HEK293 (cell line): ENCODE measurements around the gene THSD4.

Source experiments
- CTCF ChIA-PET: fragments of 350-600 bp; formaldehyde crosslinking; extraction: SDS; loops from one replicate; lab custom pipeline; 2021; ENCODE audit warnings: antibody characterized with exemption; lab: Yijun Ruan, JAX
- POLR2A ChIA-PET: fragments of 300-600 bp; formaldehyde crosslinking; extraction: SDS; loops from one replicate; lab custom pipeline; 2020; ENCODE audit warnings: antibody characterized with exemption, inconsistent platforms; lab: Yijun Ruan, JAX
- H3K27ac ChIP-seq: fragments of 200-500 bp; sonication (Bioruptor generic); 2 replicates; pipeline ENCODE4 v1.5.1; 2014; ENCODE audit warnings: low read depth, low read length, control low read depth, inconsistent platforms; ENCODE audit errors: extremely low read depth
- H3K36me3 ChIP-seq, 2 experiments: fragments of 200-500 bp in 1 of 2; sonication (Bioruptor generic) in 1 of 2; 1 replicate in 1 of 2; 2 replicates in 1 of 2; pipeline ENCODE4 v1.5.1; 2014 to 2017; ENCODE audit warnings: inconsistent platforms in 2 of 2, low read length in 2 of 2; ENCODE audit not compliant: control insufficient read depth in 2 of 2, insufficient read depth in 1 of 2
- H3K4me1 ChIP-seq: fragments of 200-500 bp; sonication (Bioruptor generic); 2 replicates; pipeline ENCODE4 v1.5.1; 2014; ENCODE audit warnings: mild to moderate bottlenecking, low read length, inconsistent platforms; ENCODE audit not compliant: control insufficient read depth, insufficient read depth
- H3K4me3 ChIP-seq: 2 replicates; pipeline ENCODE4 v1.5.1; 2011; ENCODE audit warnings: low read depth, mild to moderate bottlenecking, control low read depth, low read length, moderate library complexity
- H3K9me3 ChIP-seq: fragments of 200-500 bp; sonication (Bioruptor generic); 2 replicates; pipeline ENCODE4 v1.5.1; 2014; ENCODE audit warnings: low read depth, low read length, inconsistent platforms; ENCODE audit not compliant: control insufficient read depth, insufficient read depth
- GFI1B ChIP-seq: fragments of 450-650 bp; formaldehyde crosslinking; IDR thresholded peaks from 2 replicates; pipeline ENCODE4 v1.5.1; 2016; ENCODE audit warnings: missing biosample characterization, missing genetic modification characterization
- GLIS1 ChIP-seq: fragments of 450-650 bp; formaldehyde crosslinking; IDR thresholded peaks from 2 replicates; pipeline ENCODE4 v1.5.1; 2016; ENCODE audit warnings: missing biosample characterization, missing genetic modification characterization
- GLIS2 ChIP-seq: fragments of 450-650 bp; formaldehyde crosslinking; IDR thresholded peaks from 2 replicates; pipeline ENCODE4 v1.5.1; 2016; ENCODE audit warnings: missing biosample characterization, missing genetic modification characterization
- MYNN ChIP-seq: fragments of 450-650 bp; formaldehyde crosslinking; IDR thresholded peaks from 2 replicates; pipeline ENCODE4 v1.5.1; 2016; ENCODE audit warnings: missing biosample characterization, missing genetic modification characterization, borderline replicate concordance
- MZF1 ChIP-seq: fragments of 450-650 bp; formaldehyde crosslinking; IDR thresholded peaks from 2 replicates; pipeline ENCODE4 v1.5.1; 2017; ENCODE audit warnings: missing biosample characterization, missing genetic modification characterization, borderline replicate concordance
- OSR2 ChIP-seq: fragments of 450-650 bp; formaldehyde crosslinking; IDR thresholded peaks from 2 replicates; pipeline ENCODE4 v1.5.1; 2016; ENCODE audit warnings: missing biosample characterization, missing genetic modification characterization
- REPIN1 ChIP-seq: fragments of 450-650 bp; formaldehyde crosslinking; IDR thresholded peaks from 2 replicates; pipeline ENCODE4 v1.5.1; 2017; ENCODE audit warnings: missing biosample characterization, missing genetic modification characterization, low read depth
- ZBTB20 ChIP-seq: fragments of 450-650 bp; formaldehyde crosslinking; IDR thresholded peaks from 2 replicates; pipeline ENCODE4 v1.5.1; 2016; ENCODE audit warnings: missing biosample characterization, missing genetic modification characterization
- ZBTB21 ChIP-seq: fragments of 450-650 bp; formaldehyde crosslinking; IDR thresholded peaks from 2 replicates; pipeline ENCODE4 v1.5.1; 2017; ENCODE audit warnings: missing biosample characterization, missing genetic modification characterization
- ZIC2 ChIP-seq: fragments of 450-650 bp; formaldehyde crosslinking; IDR thresholded peaks from 2 replicates; pipeline ENCODE4 v1.5.1; 2016; ENCODE audit warnings: missing biosample characterization, missing genetic modification characterization
- ZNF10 ChIP-seq: fragments of 450-650 bp; formaldehyde crosslinking; IDR thresholded peaks from 2 replicates; pipeline ENCODE4 v1.5.1; 2017; ENCODE audit warnings: missing biosample characterization, missing genetic modification characterization
- ZNF138 ChIP-seq: fragments of 450-650 bp; formaldehyde crosslinking; IDR thresholded peaks from 2 replicates; pipeline ENCODE4 v1.5.1; 2016; ENCODE audit warnings: missing biosample characterization, missing genetic modification characterization, borderline replicate concordance
- ZNF157 ChIP-seq: fragments of 450-650 bp; formaldehyde crosslinking; IDR thresholded peaks from 2 replicates; pipeline ENCODE4 v1.5.1; 2016; ENCODE audit warnings: missing biosample characterization, missing genetic modification characterization
- ZNF19 ChIP-seq: fragments of 450-650 bp; formaldehyde crosslinking; IDR thresholded peaks from 2 replicates; pipeline ENCODE4; 2016; ENCODE audit warnings: missing biosample characterization, missing genetic modification characterization, low read depth
- ZNF223 ChIP-seq: fragments of 450-650 bp; formaldehyde crosslinking; IDR thresholded peaks from 2 replicates; pipeline ENCODE4 v1.5.1; 2016; ENCODE audit warnings: missing biosample characterization, missing genetic modification characterization
- ZNF335 ChIP-seq: fragments of 450-650 bp; formaldehyde crosslinking; conservative IDR thresholded peaks from 2 replicates; pipeline ENCODE4 v1.5.1; 2016; ENCODE audit warnings: missing biosample characterization, missing genetic modification characterization
- ZNF391 ChIP-seq: fragments of 450-650 bp; formaldehyde crosslinking; IDR thresholded peaks from 2 replicates; pipeline ENCODE4 v1.5.1; 2016; ENCODE audit warnings: low read depth, missing biosample characterization, missing genetic modification characterization, borderline replicate concordance
- ZNF529 ChIP-seq: fragments of 450-650 bp; formaldehyde crosslinking; IDR thresholded peaks from 2 replicates; pipeline ENCODE4 v1.5.1; 2017; ENCODE audit warnings: missing genetic modification characterization, missing biosample characterization; ENCODE audit not compliant: insufficient replicate concordance
- ZNF549 ChIP-seq: fragments of 450-650 bp; IDR thresholded peaks from 2 replicates; pipeline ENCODE4 v1.5.1; 2018; ENCODE audit warnings: missing biosample characterization, missing genetic modification characterization, mild to moderate bottlenecking, inconsistent platforms, moderate library complexity
- ZNF610 ChIP-seq: fragments of 450-650 bp; formaldehyde crosslinking; IDR thresholded peaks from 2 replicates; pipeline ENCODE4 v1.5.1; 2016; ENCODE audit warnings: missing biosample characterization, missing genetic modification characterization, borderline replicate concordance
- ZNF629 ChIP-seq: fragments of 450-650 bp; formaldehyde crosslinking; IDR thresholded peaks from 2 replicates; pipeline ENCODE4 v1.5.1; 2017; ENCODE audit warnings: missing biosample characterization, missing genetic modification characterization
- ZNF843 ChIP-seq: fragments of 450-650 bp; formaldehyde crosslinking; IDR thresholded peaks from 2 replicates; pipeline ENCODE4 v1.5.1; 2016; ENCODE audit warnings: missing biosample characterization, missing genetic modification characterization
- ZSCAN16 ChIP-seq: fragments of 450-650 bp; formaldehyde crosslinking; IDR thresholded peaks from 2 replicates; pipeline ENCODE4 v1.5.1; 2016; ENCODE audit warnings: missing biosample characterization, missing genetic modification characterization
- ZXDB ChIP-seq: fragments of 450-650 bp; formaldehyde crosslinking; IDR thresholded peaks from 2 replicates; pipeline ENCODE4 v1.5.1; 2016; ENCODE audit warnings: missing biosample characterization, missing genetic modification characterization
- TF ChIP-seq, protein P1 (sequence below): fragments of 450-650 bp; formaldehyde crosslinking; IDR thresholded peaks from 2 replicates; pipeline ENCODE4 v1.5.1; 2017; ENCODE audit warnings: missing biosample characterization, missing genetic modification characterization
- TF ChIP-seq, protein P2 (sequence below): fragments of 450-650 bp; formaldehyde crosslinking; IDR thresholded peaks from 2 replicates; pipeline ENCODE4 v1.5.1; 2017; ENCODE audit warnings: missing biosample characterization, missing genetic modification characterization

Gene THSD4

DNA sequence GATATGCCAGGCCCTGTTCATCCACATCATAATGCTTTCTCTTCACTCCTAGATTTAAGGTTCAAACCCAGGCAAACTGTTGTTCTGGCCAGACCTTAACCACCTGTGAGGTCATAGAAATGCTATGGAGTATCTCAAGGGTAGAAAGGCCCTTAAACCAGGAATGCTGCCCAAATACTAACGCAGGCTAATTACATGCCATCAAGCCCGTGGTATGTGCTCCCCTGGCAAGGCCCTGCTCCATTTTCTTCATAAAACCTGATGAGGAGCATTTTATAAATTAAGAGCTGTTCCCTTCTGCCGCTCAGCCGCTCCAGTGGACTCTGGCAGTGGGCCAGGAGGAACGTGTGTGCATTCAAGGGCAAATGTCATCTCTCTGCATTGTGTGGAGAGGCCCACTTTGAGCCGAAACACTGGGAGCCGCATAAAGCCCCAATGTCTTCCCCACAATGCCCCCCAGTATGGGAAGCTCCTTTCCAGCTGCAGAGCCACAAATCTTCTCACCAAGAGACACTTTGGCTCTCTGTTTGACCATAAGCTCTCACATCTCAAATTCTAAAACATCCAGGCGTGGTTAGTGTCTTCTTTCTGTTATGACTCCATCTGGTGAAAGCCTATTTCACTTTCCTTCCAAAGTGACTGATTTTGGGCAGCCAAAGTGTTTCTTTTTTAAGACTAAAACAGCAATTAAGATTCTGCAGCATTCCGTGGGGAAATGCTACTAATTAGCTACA lies 484.3 kb downstream of the THSD4 start:
- Histone ChIP-seq H3K36me3 (no peaks in the 10 kb centered on the region), H3K9me3 (no peaks in the 10 kb centered on the region), H3K4me1 (peaks cover 18% of the 10 kb centered on the region), H3K27ac (no peak overlapping the region), H3K4me3 (no peak overlapping the region)
- ChIA-PET POLR2A (interaction anchor here (0.5 kb wide), 1 partner anchor 8 kb away, joined by 3 read pairs; no protein-coding TSS in a partner anchor), CTCF (interaction anchor here (0.6 to 2.7 kb wide), 5 partner anchors 9 to 149 kb away, joined by 3 to 16 read pairs (median 3); no protein-coding TSS in a partner anchor)
- TF ChIP-seq ZNF610 (tag by site-specific recombination) (peak; percentile 75; the same call in 1 of the 2 replicates), ZBTB21 (0 out of 2 replicates have a peak, but pooled peaks have one; percentile 38), ZNF138 (tag by site-specific recombination) (no peak), ZSCAN16 (no peak), ZNF335 (tag by site-specific recombination) (peak; percentile 18; the same call in 1 of the 2 replicates), MYNN (tag by site-specific recombination) (peak; percentile 80), ZNF549 (tag by site-specific recombination) (peak; percentile 98), ZNF629 (0 out of 2 replicates have a peak, but pooled peaks have one; percentile 23), MZF1 (no peak), GLIS1 (tag by site-specific recombination) (peak; percentile 44; the same call in 1 of the 2 replicates)

DNA sequence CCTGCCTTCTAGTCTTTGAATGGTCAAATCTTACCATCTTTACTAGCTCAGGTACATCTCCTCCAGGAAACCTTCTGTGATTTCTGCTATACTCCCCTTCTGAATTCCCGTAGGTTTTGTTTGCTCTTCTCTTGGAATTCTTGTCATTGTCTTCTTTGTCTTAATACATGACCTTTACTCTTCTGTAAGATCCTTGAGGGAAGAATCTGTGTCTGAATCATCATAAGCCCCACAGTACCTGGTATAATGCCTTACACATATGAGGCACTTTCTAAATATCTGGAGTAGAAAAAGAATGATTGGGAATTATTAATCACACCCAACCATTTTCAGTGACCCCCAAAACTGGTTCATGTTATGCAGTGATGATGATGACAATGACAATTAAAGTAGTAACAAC lies 485.0 kb downstream of the THSD4 start:
- CTCF ChIA-PET: interaction anchor here (0.6 to 2.7 kb wide), 4 partner anchors 9 to 115 kb away, joined by 3 to 16 read pairs (median 3); no protein-coding TSS in a partner anchor
- POLR2A ChIA-PET: no interaction called here

DNA sequence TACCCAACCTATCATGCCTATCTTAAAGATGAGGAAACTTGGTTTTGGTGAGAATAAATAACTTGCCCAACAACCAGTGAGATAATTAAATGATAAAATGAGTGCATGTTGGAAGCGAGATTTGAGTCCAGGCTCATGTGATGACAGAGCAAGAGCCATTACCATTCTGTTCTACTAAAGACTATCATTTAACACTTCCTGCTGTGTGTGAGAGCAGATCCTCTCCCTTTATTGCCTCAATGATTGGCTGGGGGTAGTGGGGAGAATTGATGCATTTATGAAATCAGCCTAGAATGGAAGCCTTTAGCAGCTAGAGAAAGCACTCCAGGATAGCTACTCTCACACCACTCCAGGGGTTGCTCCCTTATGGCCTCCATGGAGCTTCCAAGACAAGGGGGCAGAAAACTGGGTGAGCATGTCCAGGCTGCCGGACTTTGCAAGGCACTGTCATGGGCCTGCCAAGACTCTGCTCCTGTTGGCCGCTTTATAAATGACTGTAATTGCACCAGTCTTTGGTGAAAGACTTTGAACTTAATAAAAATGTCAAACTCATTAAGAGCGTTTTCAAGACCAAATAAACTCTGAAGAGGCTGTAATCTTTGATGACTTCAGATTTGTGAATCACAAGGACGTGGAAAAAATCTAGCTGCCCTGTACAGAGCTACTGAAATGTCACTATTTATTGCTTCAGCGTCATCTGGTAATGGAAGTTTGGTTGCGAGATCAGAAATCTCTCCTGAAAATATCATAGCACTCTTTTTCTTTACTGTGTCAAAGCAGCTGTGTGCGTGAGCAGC lies 486.0 kb downstream of the THSD4 start:
- ChIA-PET CTCF (interaction anchor here (0.6 to 2.7 kb wide), 5 partner anchors 10 to 628 kb away, joined by 3 to 16 read pairs (median 3); no protein-coding TSS in a partner anchor), POLR2A (no interaction called here)
- no peak overlapping the region for H3K4me3 ChIP-seq
- no peaks in the 10 kb centered on the region for H3K9me3 ChIP-seq
- no peaks in the 10 kb centered on the region for H3K36me3 ChIP-seq
- peaks cover 18% of the 10 kb centered on the region for H3K4me1 ChIP-seq
- no peak for TF ChIP-seq ZNF138 (tag by site-specific recombination)
- TF ChIP-seq, protein P1, sequence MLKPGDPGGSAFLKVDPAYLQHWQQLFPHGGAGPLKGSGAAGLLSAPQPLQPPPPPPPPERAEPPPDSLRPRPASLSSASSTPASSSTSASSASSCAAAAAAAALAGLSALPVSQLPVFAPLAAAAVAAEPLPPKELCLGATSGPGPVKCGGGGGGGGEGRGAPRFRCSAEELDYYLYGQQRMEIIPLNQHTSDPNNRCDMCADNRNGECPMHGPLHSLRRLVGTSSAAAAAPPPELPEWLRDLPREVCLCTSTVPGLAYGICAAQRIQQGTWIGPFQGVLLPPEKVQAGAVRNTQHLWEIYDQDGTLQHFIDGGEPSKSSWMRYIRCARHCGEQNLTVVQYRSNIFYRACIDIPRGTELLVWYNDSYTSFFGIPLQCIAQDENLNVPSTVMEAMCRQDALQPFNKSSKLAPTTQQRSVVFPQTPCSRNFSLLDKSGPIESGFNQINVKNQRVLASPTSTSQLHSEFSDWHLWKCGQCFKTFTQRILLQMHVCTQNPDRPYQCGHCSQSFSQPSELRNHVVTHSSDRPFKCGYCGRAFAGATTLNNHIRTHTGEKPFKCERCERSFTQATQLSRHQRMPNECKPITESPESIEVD (tag by site-specific recombination): peak; percentile 87
- TF ChIP-seq REPIN1: no peak
- no peak for TF ChIP-seq GLIS2 (tag by site-specific recombination)
- TF ChIP-seq ZXDB: no peak
- no peak for TF ChIP-seq ZNF10 (tag by site-specific recombination)
- no peak for TF ChIP-seq ZNF391 (tag by site-specific recombination)
- TF ChIP-seq ZNF529 (tag by site-specific recombination): no peak
- no peak for TF ChIP-seq ZNF157 (tag by site-specific recombination)
- no peak for TF ChIP-seq ZNF19 (tag by site-specific recombination)
- TF ChIP-seq ZIC2 (tag by site-specific recombination): peak; percentile 55
- no peak for TF ChIP-seq GFI1B (tag by site-specific recombination)
- TF ChIP-seq ZSCAN16: peak; percentile 72; the same call in 1 of the 2 replicates
- TF ChIP-seq OSR2: peak; percentile 35; the same call in 1 of the 2 replicates
- TF ChIP-seq ZNF843 (tag by site-specific recombination): 0 out of 2 replicates have a peak, but pooled peaks have one; percentile 14
- TF ChIP-seq, protein P2, sequence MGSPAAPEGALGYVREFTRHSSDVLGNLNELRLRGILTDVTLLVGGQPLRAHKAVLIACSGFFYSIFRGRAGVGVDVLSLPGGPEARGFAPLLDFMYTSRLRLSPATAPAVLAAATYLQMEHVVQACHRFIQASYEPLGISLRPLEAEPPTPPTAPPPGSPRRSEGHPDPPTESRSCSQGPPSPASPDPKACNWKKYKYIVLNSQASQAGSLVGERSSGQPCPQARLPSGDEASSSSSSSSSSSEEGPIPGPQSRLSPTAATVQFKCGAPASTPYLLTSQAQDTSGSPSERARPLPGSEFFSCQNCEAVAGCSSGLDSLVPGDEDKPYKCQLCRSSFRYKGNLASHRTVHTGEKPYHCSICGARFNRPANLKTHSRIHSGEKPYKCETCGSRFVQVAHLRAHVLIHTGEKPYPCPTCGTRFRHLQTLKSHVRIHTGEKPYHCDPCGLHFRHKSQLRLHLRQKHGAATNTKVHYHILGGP (tag by site-specific recombination): no peak
- H3K27ac ChIP-seq: no peak overlapping the region

More for the DNA sequence above, 485.0 kb downstream of the THSD4 start:
- H3K4me1 ChIP-seq: peaks cover 18% of the 10 kb centered on the region
- peak; percentile 30; the same call in 1 of the 2 replicates for TF ChIP-seq ZBTB20 (tag by site-specific recombination)
- TF ChIP-seq ZNF223 (tag by site-specific recombination): no peak
- TF ChIP-seq, all 188 proteins: peak for 1
- Histone ChIP-seq H3K9me3 (no peaks in the 10 kb centered on the region), H3K4me3 (no peak overlapping the region), H3K36me3 (no peaks in the 10 kb centered on the region), H3K27ac (no peak overlapping the region)
